HCT116 (cell line): ENCODE results near the gene ACAT2. TPM values are rescaled to one million over a fixed set of nuclear protein-coding genes. Genes with fewer than 3 reads are reported as not detected.

ENCODE experiments used
- ATAC-seq: fragments of 200-7000 bp; cut with Tn5 transposase; 2 replicates; pipeline ENCODE4 v1.9.1; 2020; ENCODE audit warnings: mild to moderate bottlenecking, moderate library complexity
- BruUV-seq: library from RNA; stranded (reverse); fragments of 400-500 nt; replicated peaks from 2 replicates; lab custom pipeline; 2021; lab: Mats Ljungman, UMichigan
- CTCF ChIA-PET: fragments of 300-600 bp; sonication (Branson Sonifier 250); formaldehyde crosslinking; loops from one replicate; lab custom pipeline; 2021; ENCODE audit warnings: antibody characterized with exemption; lab: Charles Lee
- POLR2A ChIA-PET: fragments of 300-600, 350-600 bp; sonication (Branson Sonifier 250); formaldehyde crosslinking; loops from one replicate; lab custom pipeline; 2021; ENCODE audit warnings: antibody characterized with exemption; lab: Charles Lee
- RAD21 ChIA-PET, 2 experiments: fragments of 300-600 bp; sonication (Branson Sonifier 250); formaldehyde crosslinking; loops; one replicate each; lab custom pipeline; 2023; ENCODE audit warnings: low total read pairs in 2 of 2; ENCODE audit not compliant: uncharacterized antibody in 2 of 2, unreplicated experiment in 2 of 2, low non-redundant PET in 1 of 2; lab: Charles Lee
- DNase-seq: peaks from one replicate; pipeline ENCODE4 v3.0.0-alpha.2; 2010; ENCODE audit warnings: low read depth, low spot score
- H2AFZ ChIP-seq: fragments of 200-600 bp; shearing (Covaris generic), sonication (generic); 2 replicates; pipeline ENCODE4 v1.6.1; 2017; ENCODE audit warnings: low read depth, mixed run types, mixed read lengths, antibody characterized with exemption, low read length; ENCODE audit not compliant: poor library complexity, severe bottlenecking
- H3K27ac ChIP-seq: 2 replicates; pipeline ENCODE4 v1.5.1; 2012; ENCODE audit warnings: low read depth, low read length
- H3K27me3 ChIP-seq: fragments of 200-600 bp; sonication (generic); 2 replicates; pipeline ENCODE4 v1.6.1; 2016; ENCODE audit warnings: mixed run types, low read length, mixed read lengths; ENCODE audit not compliant: insufficient read depth
- H3K36me3 ChIP-seq, 2 experiments: fragments of 200-500 bp in 1 of 2; fragments of 200-600 bp in 1 of 2; sonication (Bioruptor generic) in 1 of 2; sonication (generic) in 1 of 2; 2 replicates each; pipeline versions ENCODE4 v1.5.1 to v1.6.1; 2014 to 2016; ENCODE audit warnings: low read length in 2 of 2, inconsistent platforms in 1 of 2, mixed read lengths in 1 of 2, mixed run types in 1 of 2; ENCODE audit not compliant: insufficient read depth in 2 of 2, control insufficient read depth in 1 of 2
- H3K4me1 ChIP-seq, 2 experiments: fragments of 200-600 bp in 1 of 2; sonication (generic) in 1 of 2; 2 replicates each; pipeline versions ENCODE4 v1.5.1 to v1.6.1; 2012 to 2017; ENCODE audit warnings: low read length in 2 of 2, inconsistent platforms in 1 of 2, mild to moderate bottlenecking in 1 of 2, mixed read lengths in 1 of 2, mixed run types in 1 of 2, moderate library complexity in 1 of 2; ENCODE audit not compliant: insufficient read depth in 2 of 2, control insufficient read depth in 1 of 2
- H3K4me2 ChIP-seq: fragments of 200-600 bp; sonication (generic); 2 replicates; pipeline ENCODE4 v1.6.1; 2017; ENCODE audit warnings: mixed run types, low read length, mixed read lengths
- H3K4me3 ChIP-seq, 2 experiments: fragments of 200-600 bp in 1 of 2; sonication (generic) in 1 of 2; replicated peaks in 1 of 2; 2 replicates each; pipeline ENCODE4 v1.5.1; 2011 to 2016; ENCODE audit warnings: low read length in 2 of 2, control low read depth in 1 of 2, low read depth in 1 of 2, mild to moderate bottlenecking in 1 of 2, mixed read lengths in 1 of 2, mixed run types in 1 of 2
- H3K79me2 ChIP-seq: fragments of 200-600 bp; sonication (generic); 2 replicates; pipeline ENCODE4 v1.6.1; 2017; ENCODE audit warnings: mild to moderate bottlenecking, mixed run types, low read length, moderate library complexity, mixed read lengths; ENCODE audit not compliant: insufficient read depth
- H3K9ac ChIP-seq: fragments of 200-600 bp; sonication (generic); 2 replicates; pipeline ENCODE4 v1.6.1; 2016; ENCODE audit warnings: low read length, mixed read lengths
- H3K9me2 ChIP-seq: fragments of 200-600 bp; sonication (generic), shearing (Covaris generic); 2 replicates; pipeline ENCODE4 v1.6.1; 2017; ENCODE audit warnings: mixed run types, mild to moderate bottlenecking, moderate library complexity; ENCODE audit not compliant: insufficient read depth
- H3K9me3 ChIP-seq, 2 experiments: fragments of 200-500 bp in 1 of 2; fragments of 200-600 bp in 1 of 2; sonication (Bioruptor generic) in 1 of 2; sonication (generic) in 1 of 2; 2 replicates each; pipeline ENCODE4 v1.6.1; 2014 to 2017; ENCODE audit warnings: low read length in 2 of 2, mixed read lengths in 2 of 2, inconsistent platforms in 1 of 2, low read depth in 1 of 2, mild to moderate bottlenecking in 1 of 2, mixed run types in 1 of 2, moderate library complexity in 1 of 2; ENCODE audit not compliant: control insufficient read depth in 1 of 2, insufficient read depth in 1 of 2
- H4K20me1 ChIP-seq: fragments of 200-600 bp; sonication (generic), shearing (Covaris generic); 2 replicates; pipeline ENCODE4 v1.6.1; 2017; ENCODE audit warnings: mixed run types, mild to moderate bottlenecking, moderate library complexity; ENCODE audit not compliant: insufficient read depth
- ATF3 ChIP-seq: IDR thresholded peaks from 2 replicates; pipeline ENCODE4 v1.6.1; 2012
- CBX3 ChIP-seq: IDR thresholded peaks from 2 replicates; pipeline ENCODE4 v1.6.1; 2012; ENCODE audit warnings: low read depth
- CEBPB ChIP-seq: IDR thresholded peaks from 2 replicates; pipeline ENCODE4 v1.6.1; 2012; ENCODE audit warnings: low read depth
- EGR1 ChIP-seq: IDR thresholded peaks from 2 replicates; pipeline ENCODE4 v1.6.1; 2012; ENCODE audit warnings: low read depth
- ELF1 ChIP-seq: IDR thresholded peaks from 2 replicates; pipeline ENCODE4 v1.6.1; 2012; ENCODE audit warnings: low read depth, borderline replicate concordance
- EZH2 ChIP-seq: fragments of 200-600 bp; sonication (generic); IDR thresholded peaks from 2 replicates; pipeline ENCODE4 v1.6.1; 2017; ENCODE audit warnings: antibody characterized with exemption, mixed run types
- EZH2phosphoT487 ChIP-seq: fragments of 200-600 bp; IDR thresholded peaks from 2 replicates; pipeline ENCODE4 v1.6.1; 2018; ENCODE audit warnings: antibody characterized with exemption, borderline replicate concordance
- FOSL1 ChIP-seq: IDR thresholded peaks from 2 replicates; pipeline ENCODE4 v1.6.1; 2012; ENCODE audit warnings: low read depth
- POLR2A ChIP-seq: IDR thresholded peaks from 2 replicates; pipeline ENCODE4 v1.7.0; 2011; ENCODE audit warnings: borderline replicate concordance; ENCODE audit not compliant: insufficient read depth, insufficient read length; ENCODE audit errors: extremely low read depth
- RAD21 ChIP-seq: IDR thresholded peaks from 2 replicates; pipeline ENCODE4 v1.6.1; 2012; ENCODE audit warnings: low read depth, mild to moderate bottlenecking
- REST ChIP-seq: IDR thresholded peaks from 2 replicates; pipeline ENCODE4 v1.6.1; 2012; ENCODE audit warnings: low read depth
- SIN3A ChIP-seq: IDR thresholded peaks from 2 replicates; pipeline ENCODE4 v1.6.1; 2012; ENCODE audit warnings: low read depth
- TCF7L2 ChIP-seq: IDR thresholded peaks from 2 replicates; pipeline ENCODE4 v1.7.0; 2011; ENCODE audit warnings: borderline replicate concordance, inconsistent platforms; ENCODE audit not compliant: insufficient read depth, insufficient read length; ENCODE audit errors: extremely low read depth
- YY1 ChIP-seq: IDR thresholded peaks from 2 replicates; pipeline ENCODE4 v1.6.1; 2011; ENCODE audit warnings: low read length, low read depth, moderate library complexity, mild to moderate bottlenecking; ENCODE audit not compliant: insufficient replicate concordance; ENCODE audit errors: extremely low read depth
- ZBTB33 ChIP-seq: IDR thresholded peaks from 2 replicates; pipeline ENCODE4 v1.6.1; 2011; ENCODE audit warnings: mild to moderate bottlenecking, low read length, moderate library complexity; ENCODE audit not compliant: insufficient replicate concordance; ENCODE audit errors: extremely low read depth
- ZFX ChIP-seq: fragments of 450-650 bp; IDR thresholded peaks from 2 replicates; pipeline ENCODE4 v1.6.1; 2017
- intact Hi-C: fragments of 100-400 bp; cut with micrococcal nuclease; formaldehyde crosslinking; loops from 2 replicates; pipeline ENCODE4 v1.10.0; 2022
- total RNA-seq: library from RNA; stranded (reverse); gene quantifications from one replicate; pipeline ENCODE4 v1.2.1, GENCODE V29; 2021; ENCODE audit not compliant: unreplicated experiment

Gene ACAT2
- total RNA-seq, 1 experiment from 2014 or later: 41.6 TPM

- no peaks in the 10 kb centered on the region for H4K20me1 ChIP-seq
- no peak for DNase-seq
- no peaks in the 10 kb centered on the region for H3K27me3 ChIP-seq
- no peak for TF ChIP-seq CEBPB
- TF ChIP-seq RAD21: no peak
- TF ChIP-seq ATF3: no peak
- no peak for TF ChIP-seq EZH2phosphoT487
- TF ChIP-seq SIN3A: no peak
- no peak for TF ChIP-seq EGR1
- TF ChIP-seq POLR2A: no peak
- TF ChIP-seq ZBTB33: no peak
- TF ChIP-seq EZH2: no peak
- TF ChIP-seq REST: no peak
- no peak for TF ChIP-seq ELF1
- TF ChIP-seq TCF7L2: no peak
- no peak for TF ChIP-seq CBX3
- no peak for TF ChIP-seq ZFX
- no peak for TF ChIP-seq FOSL1
- TF ChIP-seq YY1: no peak
- ChIA-PET POLR2A (interaction anchor here (1.1 kb wide), 1 partner anchor 30 kb away, joined by 5 read pairs; the partner anchor contains the start of genes MRPL18 and TCP1), RAD21 (no interaction called here), CTCF (interaction anchor here (0.6 kb wide), 1 partner anchor 22 kb away, joined by 3 read pairs; no protein-coding TSS in a partner anchor)
- H3K79me2 ChIP-seq: peaks cover 19% of the 10 kb centered on the region
- no peak overlapping the region for H3K27ac ChIP-seq
- H3K9me3 ChIP-seq: no peaks in the 10 kb centered on the region
- intact Hi-C loops: no loop called here
- ATAC-seq: no peak
- H2AFZ ChIP-seq: no peak overlapping the region
- BruUV-seq: no TSS peak
- H3K4me2 ChIP-seq: no peak overlapping the region; the same call in 1 of the 2 replicates
- no peak overlapping the region for H3K9ac ChIP-seq
- peaks cover 6 to 27% of the 10 kb centered on the region in 2 experiments for H3K36me3 ChIP-seq
- no peaks in the 10 kb centered on the region for H3K9me2 ChIP-seq
- H3K4me3 ChIP-seq: no peak overlapping the region
- peaks cover 4 to 47% of the 10 kb centered on the region in 2 experiments; a peak in 3 of 4 replicates for H3K4me1 ChIP-seq
These were observed 2.2 kb upstream of the ACAT2 start for GRCh38 chr6:159759645-159760044.
